Measurements from ENCODE around the gene ARFGAP3. TPM values are rescaled to one million over a fixed set of nuclear protein-coding genes. Genes with fewer than 3 reads are reported as not detected.

Gene ARFGAP3
- total RNA-seq, 1 experiment from 2014 or later = 15.0 TPM

DNA sequence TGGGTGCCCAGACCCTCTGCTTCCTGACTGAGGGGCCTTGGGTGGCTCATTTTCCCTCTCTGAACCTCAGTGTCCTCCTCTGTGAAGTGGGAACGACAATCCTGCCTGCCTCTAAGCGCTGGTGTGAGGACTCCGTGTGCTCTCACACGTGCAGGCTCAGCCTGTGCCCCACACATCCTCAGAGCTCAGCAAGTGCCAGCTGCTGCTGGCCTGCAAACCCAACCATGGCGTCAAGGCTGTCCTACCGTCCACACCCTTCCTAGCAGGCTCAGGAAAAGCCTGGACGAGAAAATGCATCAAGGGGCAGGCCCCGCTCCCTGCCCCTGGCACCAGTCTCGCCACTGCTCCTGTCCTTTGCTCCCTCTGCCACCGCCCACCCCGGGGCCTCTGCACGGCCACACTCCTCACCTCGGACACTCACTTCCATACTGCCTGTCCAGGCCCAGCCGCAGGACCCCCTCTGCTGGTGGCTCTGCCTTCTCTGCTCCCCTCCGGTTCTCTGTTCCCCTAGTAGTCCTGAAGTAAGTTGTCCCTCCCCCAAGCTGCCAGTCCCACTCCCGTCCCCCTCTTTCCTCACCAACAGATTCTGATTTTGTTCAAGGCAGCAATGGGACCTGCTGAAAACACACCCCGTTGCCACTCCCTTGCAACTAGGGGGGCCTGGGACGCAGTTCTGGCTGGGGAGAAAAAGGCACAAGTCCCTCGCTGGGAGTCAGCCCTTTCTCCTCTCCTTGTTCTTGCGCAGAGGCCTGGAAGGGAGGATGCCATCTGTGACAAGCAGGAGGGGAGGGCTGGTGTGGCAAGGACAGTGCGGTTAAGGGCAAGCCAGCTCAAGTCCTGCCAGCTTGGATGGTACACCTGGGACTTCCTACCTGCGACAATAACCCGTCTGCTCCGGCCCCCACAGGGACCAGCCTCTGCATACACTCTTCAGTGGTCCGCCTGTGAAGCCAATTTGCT is 62.2 kb downstream of the ARFGAP3 start:
- no peak overlapping the region; a peak in 1 of 5 replicates for H3K4me3 Mint-ChIP-seq
- no peaks in the 10 kb centered on the region for H3K9me3 Mint-ChIP-seq
- Histone ChIP-seq H4K5ac (ENCODE audit: insufficient read length, low read depth, low read length) (no peak overlapping the region), H4K20me1 (ENCODE audit: control insufficient read depth, insufficient read depth, insufficient read length) (no peaks in the 10 kb centered on the region), H4K91ac (ENCODE audit: insufficient read length, low read depth, low read length) (no peak overlapping the region), H3K23ac (ENCODE audit: insufficient read length, low read depth, low read length) (no peak overlapping the region), H2BK12ac (ENCODE audit: insufficient read length, low read depth, low read length) (no peak overlapping the region), H3K9ac (ENCODE audit: extremely low read depth, insufficient read length, low read length) (no peak overlapping the region), H2AK5ac (ENCODE audit: insufficient read length, low read length) (no peak overlapping the region), H3K4ac (ENCODE audit: low read depth, low read length) (no peak overlapping the region), H3K27ac (ENCODE audit: insufficient read length, low read depth, low read length) (no peak overlapping the region), H3T11ph (ENCODE audit: low read length) (no peak overlapping the region), H3K56ac (ENCODE audit: insufficient read length, low read depth, low read length) (no peak overlapping the region), H3K27me3 (ENCODE audit: insufficient read depth, low read length) (no peaks in the 10 kb centered on the region), H3K79me1 (ENCODE audit: insufficient read depth, low read depth, low read length, poor library complexity, severe bottlenecking) (no peaks in the 10 kb centered on the region), H4K8ac (replicated peaks; ENCODE audit: insufficient read length, low read depth, low read length) (no peak overlapping the region), H3K14ac (ENCODE audit: insufficient read depth, low read length) (no peak overlapping the region; the same call in 1 of the 2 replicates), H3K4me2 (ENCODE audit: insufficient read depth, insufficient read length, low read length) (no peak overlapping the region), H2BK20ac (ENCODE audit: low read depth, low read length, poor library complexity, severe bottlenecking) (no peak overlapping the region), H2BK120ac (ENCODE audit: low read depth, low read length, poor library complexity, severe bottlenecking) (no peak overlapping the region), H3K23me2 (ENCODE audit: insufficient read length, low read depth, low read length, poor library complexity, severe bottlenecking) (no peaks in the 10 kb centered on the region), H3K4me1 (ENCODE audit: insufficient read depth, low read length) (no peaks in the 10 kb centered on the region), H3K79me2 (ENCODE audit: insufficient read depth, low read length) (no peaks in the 10 kb centered on the region), H2BK5ac (ENCODE audit: insufficient read length, low read length) (no peak overlapping the region), H2BK15ac (ENCODE audit: low read depth, low read length) (no peak overlapping the region), H3K18ac (ENCODE audit: insufficient read length, low read depth, low read length) (no peak overlapping the region), H2AFZ (ENCODE audit: low read length) (no peak overlapping the region), H3K9me3 (ENCODE audit: control insufficient read depth, low read depth, low read length) (no peaks in the 10 kb centered on the region)
- peak; percentile 68 for DNase-seq
- H3K27me3 Mint-ChIP-seq (ENCODE audit: low read depth) = no peaks in the 10 kb centered on the region
- peak overlapping the region; percentile 60 to 88 (median 80); a peak in 3 of 7 replicates for H3K27ac Mint-ChIP-seq
- TF ChIP-seq CTCF (conservative IDR thresholded peaks at IDR 0.05) = peak; percentile 54
- H3K36me3 Mint-ChIP-seq (ENCODE audit: insufficient read depth in 1 of 3, low read depth in 3 of 3) = peaks cover 0 to 4% (median 0%) of the 10 kb centered on the region in 3 experiments; a peak in 3 of 7 replicates
- WGBS (ENCODE audit: extremely low coverage, insufficient read length, low lambda C conversion rate) = no CpG with 5 or more reads among the region's 25 CpGs
- peaks cover 3 to 11% of the 10 kb centered on the region in 2 experiments; a peak in 3 of 4 replicates for H3K4me1 Mint-ChIP-seq

Data from H9 (cell line).